HG03378 (cell line): ENCODE data around the gene MAP1LC3B.

Experiments used
- ATAC-seq: cut with Tn5 transposase; IDR thresholded peaks from one replicate; pipeline ENCODE4 v1.9.1; 2021; ENCODE audit warnings: mild to moderate bottlenecking, moderate library complexity; ENCODE audit not compliant: unreplicated experiment

Gene MAP1LC3B

DNA sequence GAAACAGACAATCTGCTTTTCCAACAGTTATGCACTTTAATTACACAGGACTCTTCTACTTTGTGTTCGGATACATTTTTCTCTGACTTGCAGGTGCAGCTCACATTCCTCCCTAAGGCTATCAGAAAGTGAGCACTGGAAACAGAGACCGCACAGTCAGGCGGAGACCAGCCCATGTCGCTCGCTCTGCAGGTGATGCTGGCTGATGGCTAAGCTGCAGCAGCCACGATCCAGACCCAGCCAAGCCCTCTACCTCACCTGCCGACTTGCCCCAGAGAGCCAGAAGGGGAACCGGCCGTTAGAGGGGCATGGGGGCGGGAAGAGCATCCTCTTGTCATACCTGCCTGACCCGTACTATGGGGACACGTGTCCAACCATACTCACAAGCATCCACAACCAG is 33.8 kb downstream of the MAP1LC3B start:
- no peak for ATAC-seq

DNA sequence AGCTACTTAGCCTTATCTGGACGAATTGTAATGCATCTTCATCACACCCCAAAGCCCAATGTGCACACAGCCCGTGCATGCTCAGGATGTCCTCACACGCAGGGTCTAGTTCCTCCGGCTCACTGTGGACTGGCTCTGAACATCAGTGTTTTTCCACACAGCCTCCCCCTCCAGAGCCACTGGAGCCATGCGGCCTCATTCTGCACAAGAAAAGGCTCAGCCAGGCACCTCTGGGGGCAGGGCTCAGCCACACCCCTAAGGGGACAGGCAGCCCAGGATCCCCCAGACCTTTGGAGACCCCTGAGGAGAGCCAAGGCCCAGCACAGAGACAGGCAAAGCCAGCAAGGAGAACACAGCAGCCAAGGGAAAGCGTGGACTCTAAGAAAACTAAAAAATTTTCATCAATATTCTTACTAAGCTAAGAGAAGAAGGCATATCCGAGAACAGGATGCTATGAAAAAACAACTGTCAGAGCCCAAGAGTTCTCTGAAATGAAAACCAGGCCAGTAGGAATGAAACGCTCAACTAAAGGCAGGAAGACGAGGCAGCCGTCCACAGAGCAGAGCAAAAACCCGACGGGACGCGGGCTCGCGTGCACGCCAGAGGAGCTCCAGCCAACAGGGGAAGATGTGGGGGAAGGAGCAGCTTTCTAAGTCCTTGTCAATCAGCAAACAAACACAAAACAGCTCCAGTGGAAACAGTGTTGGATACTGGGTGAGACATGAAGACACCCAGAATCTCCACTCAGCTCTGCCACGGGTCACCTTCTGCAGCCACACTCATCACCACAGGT is 34.5 kb downstream of the MAP1LC3B start:
- ATAC-seq, result no peak

DNA sequence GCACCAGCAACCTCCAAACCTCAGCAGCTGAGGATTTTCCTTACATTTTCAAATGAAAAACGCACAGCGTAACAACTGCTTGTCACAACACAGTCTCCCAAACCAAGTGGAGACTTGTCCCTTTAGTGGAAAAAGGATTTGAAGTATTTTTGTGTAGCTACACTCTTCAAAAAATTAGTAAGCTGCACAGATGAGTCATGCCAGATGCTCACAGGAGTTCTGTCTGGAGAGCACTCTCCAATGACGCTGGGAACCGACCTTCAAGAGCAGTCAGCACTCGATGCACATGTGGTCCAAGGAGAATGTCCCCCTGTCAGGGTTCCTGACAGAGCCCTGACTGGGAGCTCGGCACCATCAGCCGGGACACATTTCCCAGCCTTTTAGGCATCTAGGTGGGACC is 39.8 kb downstream of the MAP1LC3B start:
- ATAC-seq, result no peak

DNA sequence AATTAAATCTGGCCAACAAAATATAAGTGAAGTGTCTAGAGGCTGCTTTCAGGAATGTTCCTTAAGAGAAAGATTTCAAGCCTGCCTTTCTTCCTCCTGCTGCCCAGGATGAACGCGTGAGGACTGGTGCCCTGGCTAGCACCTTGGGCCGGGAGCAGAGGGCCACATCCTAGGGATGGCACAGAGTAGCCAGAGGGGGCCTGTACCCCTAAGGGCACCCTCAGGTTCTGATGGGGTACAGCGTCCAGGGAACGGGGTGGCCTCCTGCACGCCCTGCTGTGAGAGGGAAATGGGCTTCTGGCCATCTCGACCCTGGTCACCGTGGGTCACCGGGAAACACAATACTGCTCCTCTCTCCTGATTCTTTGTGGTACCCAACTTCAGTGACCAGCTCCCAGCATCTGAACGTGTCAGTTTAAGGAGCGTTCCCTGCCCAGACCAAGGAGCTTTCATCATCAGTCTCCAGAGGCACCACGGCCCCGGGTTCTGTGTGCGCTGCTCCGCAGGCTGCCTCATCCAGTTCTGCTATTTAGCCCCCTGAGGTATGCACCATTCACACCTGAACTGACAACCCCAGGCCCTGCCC is 40.3 kb downstream of the MAP1LC3B start:
- no peak for ATAC-seq

DNA sequence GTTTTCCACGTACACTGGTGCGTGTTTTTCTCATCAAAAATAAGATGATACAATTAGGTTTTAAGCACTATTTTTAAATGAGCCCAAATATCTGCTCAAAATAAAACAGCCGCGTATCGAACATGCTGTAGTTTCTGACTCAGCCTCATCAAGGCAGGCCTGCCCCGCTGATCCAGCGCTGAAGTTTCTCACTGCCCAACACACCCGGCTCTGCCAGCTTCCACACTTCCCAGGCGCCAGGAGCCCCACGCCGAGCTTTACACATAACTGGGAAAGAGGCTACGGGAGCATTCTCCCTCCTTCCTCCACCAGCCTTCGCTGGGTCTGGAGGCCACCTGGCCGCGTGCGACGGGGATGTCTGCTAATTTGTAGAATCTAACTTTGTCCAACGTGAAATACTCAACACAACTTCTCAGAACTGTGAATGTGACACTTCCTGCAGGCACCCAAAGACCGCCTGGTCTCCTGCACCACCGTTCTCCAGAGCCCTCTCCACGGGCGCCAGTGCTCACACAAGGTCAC is 42.1 kb downstream of the MAP1LC3B start:
- no peak for ATAC-seq

DNA sequence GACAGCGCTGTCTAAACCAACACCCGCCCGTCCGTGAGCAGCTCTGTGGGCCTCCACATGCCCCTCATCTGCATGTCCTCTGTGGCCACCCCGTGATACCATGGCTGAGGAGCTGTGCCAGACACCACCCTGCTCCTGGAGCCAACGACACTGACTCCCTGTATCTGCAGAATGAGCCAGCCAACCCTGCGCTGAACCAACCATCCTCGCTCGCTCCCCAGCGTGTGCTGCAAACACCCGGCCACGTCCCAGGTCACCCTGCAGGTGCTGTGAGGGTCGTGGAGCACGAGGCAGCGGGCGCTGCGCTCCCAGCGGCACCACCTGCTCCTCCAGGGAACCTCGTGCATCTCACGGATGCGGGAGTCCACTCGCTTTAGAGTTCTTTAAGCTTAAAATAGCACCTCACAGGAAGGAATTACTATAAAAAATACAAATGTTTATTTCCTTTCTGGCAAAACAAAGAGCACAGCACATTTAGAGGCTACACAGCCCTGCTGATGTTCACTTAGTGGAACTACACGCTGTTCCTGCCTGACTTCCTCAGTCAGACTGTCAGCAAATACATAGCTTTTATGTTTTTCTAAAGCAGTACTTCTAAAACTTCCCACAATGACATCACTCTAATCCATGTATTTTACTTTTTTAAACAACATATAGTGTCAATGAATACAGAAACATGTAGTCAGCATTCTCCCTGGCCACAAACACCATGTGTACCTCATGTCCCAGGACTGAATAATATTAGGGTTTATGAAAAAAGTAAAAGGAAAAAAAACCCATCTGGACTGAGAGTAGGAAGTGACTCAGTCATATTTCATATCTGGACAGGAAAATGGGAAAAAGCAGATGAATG is 43.5 kb downstream of the MAP1LC3B start:
- no peak for ATAC-seq

DNA sequence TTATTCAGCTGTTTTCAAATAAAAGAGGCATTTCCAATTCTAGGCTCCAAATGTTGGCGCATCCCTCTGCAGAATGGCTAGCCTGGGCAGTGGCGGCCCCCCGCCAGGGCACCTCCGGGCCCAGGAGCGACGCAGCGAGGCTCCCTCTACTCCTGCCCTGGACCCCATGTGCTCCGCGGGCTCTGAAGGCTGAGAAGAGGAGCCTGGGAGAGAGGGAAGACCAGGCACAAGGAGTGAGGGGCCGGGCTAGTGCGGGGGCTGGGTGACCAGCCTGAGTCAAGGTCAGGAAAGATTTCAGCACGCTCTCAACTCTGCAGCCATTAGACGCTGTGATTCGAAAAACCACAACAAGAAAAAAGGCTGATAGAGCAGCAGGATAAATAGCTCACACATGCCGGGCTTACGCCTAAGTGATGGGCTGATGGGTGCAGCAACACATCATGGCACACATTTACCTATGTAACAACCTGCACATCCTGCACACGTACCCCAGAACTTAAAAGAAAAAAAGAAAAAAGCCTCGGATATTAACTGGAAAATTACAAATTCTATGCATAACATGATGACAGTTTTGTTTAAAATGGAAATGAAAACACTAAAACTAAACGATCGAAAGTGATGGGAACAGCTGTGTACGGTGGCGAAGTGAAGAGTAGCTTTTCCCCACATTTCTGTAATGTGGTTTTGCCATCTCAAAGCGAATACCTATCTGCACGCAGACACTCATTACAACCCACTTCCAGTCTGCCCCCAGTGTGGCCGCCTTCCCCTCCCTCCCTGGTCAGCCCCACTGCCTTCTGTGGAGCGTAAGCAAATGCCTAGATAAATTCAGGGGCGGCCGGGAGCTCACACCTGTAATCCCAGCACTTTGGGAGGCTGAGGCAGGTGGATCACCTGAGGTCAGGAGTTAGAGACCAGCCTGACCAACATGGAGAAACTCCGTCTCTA is 44.4 kb downstream of the MAP1LC3B start:
- no peak for ATAC-seq

DNA sequence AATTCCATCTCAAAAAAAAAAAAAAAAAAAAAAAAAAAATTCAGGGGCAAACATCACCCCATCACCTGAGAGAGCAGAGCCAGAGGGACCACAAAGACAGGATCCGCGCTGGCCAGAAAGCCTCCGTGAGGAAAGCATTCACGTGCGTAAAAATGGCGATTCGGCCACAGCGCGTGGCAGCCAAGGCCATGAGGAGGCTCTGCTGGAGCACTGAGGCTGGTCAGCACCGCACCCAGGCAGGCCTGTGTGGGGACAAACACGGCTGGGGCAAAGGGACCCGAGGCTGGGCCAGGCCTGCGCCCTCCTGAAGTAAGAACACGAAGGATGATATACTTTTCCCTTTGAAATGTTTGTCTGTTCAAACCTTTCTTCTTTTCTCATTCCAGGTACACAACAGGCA is 45.2 kb downstream of the MAP1LC3B start:
- no peak for ATAC-seq

DNA sequence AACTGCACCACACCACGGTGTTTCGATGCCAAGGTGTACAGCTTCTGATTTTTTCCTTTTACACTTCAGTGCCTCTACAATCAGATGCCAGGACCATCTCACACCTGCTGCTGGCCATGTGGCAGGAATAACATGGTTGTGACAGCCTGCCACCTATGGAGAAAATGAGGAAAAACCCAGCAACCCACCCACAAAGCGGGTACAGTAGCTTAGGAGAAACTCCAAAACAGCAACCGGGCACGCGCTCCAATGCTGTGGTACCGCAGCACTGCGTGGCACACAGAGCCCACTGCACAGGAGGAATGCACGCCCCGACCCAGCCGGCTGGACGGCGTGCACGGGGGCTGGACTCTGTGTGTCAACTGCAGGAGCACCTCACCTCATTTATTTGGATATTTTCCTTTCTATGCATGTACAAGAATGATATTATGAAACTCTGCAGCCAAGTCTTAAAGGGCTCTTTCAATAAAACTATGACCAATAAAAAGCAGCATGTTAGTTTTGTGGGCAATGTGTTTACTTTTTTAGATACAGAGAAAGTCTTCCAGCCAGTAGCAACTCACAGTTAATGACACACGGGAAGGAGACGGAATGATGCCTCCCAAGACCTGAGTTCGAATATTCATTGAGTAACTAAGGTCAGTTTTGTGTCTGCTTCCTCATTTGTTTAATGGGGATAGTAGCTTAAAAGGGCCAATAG is 45.9 kb downstream of the MAP1LC3B start:
- ATAC-seq, result no peak

DNA sequence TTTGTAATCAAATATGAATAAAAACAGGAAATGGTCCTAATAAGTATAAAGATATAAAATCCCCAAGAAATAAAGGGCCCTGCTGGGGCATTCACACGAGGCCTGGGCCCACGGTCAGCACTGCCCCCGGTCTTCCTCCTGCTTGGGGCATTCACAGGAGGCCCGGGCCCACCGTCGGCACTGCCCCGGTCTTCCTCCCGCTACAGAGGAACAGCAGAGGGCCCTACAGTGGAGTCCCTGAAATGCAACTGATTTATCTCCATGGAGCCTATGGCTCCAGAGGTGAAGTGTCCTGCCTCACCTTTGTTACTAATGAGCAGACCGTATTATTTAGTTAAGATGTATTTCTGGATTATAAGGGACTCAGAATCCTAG is 46.5 kb downstream of the MAP1LC3B start:
- no peak for ATAC-seq

DNA sequence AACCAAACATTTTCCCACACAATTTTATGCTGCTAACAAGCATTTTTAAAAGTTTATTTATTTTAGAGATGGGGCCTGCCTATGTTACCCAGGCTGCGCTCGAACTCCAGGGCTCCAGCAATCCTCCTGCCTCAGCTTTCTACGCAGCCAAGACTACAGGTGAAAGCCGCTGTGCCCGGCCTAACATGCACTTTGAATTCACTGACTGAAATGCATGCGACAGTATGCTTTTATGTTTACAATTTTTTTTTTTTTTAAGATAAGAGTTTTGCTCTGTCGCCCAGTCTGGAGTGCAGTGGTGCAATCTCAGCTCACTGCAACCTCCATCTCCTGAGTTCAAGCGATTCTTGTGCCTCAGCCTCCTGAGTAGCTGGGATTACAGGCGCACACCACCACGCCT is 47.8 kb downstream of the MAP1LC3B start:
- ATAC-seq, result no peak

DNA sequence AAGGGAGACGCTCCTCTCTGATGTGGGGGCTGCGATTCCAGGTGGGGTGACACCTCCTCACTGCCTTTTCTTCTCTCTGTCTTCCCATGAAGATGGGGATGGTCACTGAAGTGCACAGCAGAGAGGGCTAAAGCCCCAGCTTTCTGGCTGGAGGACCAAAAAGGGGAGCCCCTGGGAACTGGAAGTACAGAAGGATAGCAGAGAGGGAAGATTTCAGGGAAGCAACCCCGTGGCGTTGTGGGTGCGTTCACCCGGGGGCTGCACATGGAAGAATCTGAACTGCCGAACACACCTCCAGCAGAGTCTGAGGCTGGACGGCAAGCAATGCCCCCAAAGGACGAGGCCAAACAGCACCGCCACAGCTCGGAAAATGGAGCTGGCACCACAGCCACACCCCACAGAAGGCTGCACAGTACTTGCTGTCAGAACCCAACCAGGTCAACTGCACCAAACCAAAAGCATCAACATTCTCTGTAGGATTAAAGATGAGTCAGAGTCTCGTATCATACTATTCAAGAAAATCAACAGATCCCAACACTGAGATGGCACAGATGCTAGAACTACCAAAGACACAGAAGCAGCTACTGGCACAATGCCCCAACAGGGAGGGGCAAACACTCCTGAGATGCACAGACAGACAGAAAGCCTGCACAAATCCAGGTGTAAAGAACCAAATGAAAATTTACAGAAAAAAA is 49.9 kb downstream of the MAP1LC3B start:
- no peak for ATAC-seq

DNA sequence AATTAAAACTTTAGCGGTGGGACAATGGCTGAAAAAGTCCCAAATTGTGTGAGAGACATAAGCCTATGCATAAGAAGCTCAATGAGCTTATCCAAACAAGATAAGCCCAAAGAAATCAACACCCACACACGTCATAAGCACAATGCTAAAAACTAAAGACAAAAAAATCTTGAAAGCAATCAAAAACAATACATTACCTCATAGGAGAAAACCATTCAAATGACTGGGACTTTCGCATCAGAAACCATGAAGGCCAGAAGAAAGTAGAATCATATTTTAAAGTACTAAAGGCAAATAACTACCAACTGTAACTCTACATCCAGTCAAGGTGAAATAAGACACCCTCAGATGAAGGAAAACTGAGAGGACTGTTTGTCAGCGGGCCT is 50.4 kb downstream of the MAP1LC3B start:
- ATAC-seq, result no peak

DNA sequence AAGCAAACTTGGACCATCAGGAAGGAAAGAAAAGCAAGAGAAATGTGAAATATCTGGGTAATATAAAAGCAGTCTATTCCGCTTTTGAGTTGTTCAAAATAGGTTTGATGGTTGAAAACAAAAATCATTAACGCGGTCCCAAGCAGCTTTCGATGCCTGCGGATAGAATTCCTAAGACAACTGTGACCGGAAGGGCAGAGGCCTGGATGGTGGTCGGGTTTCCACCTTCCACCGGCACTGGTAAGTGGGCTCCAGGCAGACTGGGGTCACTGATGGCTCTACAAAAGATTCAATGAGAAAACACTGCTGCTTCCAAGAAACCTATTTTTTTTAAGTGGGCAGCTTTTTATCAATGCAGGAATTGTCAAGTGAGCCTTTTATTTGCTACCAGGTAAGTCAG is 50.9 kb downstream of the MAP1LC3B start:
- ATAC-seq, result no peak

DNA sequence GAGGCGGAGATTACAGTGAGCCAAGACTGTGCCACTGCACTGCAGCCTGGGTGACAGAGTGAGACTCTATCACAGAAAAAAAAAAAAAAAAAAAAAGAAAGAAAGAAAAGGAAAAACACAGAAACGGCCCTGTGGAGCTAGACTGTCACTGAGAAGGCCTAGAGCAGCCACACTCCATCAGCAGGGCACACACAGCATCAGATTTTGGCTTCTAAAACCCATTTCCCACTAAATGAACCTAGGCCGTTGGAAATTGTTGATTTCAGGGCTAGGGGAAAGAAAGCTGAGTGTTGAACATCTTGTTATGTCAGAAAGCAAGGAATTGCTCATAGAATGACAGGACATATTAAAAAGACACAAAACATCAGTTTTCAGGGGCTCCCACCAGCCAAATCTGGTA is 51.8 kb downstream of the MAP1LC3B start:
- ATAC-seq, result no peak

DNA sequence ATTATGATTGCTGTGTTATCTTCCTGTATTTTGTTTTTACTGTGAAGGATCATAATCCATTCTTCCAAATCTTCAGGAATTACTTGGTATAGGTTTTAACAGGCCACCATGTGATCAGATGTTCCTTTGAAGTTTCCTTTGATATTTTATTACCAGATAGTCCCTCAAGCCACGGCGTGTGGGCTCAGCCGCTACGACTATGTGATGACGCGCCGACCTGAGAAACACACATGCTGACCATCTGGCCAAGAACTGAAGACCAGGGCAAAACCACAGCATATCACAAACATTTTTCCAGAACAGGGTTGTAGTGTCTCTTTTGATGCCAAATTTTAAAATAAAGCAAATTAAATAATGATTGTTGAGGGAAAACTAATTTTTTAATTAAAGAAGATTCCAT is 53.4 kb downstream of the MAP1LC3B start:
- ATAC-seq, result no peak

DNA sequence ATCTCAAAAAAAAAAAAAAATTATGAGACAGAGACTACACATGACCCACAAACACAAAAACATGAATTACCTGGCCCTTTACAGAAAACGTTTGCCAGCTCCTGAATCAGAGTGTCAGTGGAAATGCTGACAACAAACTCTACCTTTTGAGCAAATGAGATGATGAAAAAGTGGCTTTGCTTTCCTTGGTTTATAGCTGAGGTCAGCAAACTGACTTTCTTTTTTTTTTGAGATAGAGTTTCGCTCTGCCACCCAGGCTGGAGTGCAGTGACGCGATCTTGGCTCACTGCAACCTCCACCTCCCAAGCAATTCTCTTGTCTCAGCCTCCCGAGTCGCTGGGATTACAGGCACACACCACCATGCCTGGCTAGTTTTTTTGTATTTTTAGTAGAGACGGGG is 54.3 kb downstream of the MAP1LC3B start:
- ATAC-seq, result no peak

DNA sequence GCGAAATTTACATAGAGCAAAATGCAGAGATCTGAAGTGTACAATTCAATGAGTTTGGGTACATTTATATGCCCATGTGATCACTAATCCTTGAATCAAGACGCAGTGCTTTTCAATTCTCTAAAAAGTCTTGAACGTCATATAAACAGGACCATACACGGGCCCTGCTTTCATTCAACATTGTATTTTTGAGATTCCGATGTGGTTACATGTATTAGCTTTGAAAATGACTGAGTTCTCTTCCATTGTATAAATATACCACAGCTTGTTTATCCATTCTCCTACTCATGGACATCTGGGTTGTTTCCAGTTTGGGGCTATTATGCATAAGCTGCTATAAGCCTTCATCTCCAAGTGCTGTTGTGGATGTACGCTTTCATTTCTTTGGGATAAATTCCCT is 55.2 kb downstream of the MAP1LC3B start:
- ATAC-seq, result no peak

DNA sequence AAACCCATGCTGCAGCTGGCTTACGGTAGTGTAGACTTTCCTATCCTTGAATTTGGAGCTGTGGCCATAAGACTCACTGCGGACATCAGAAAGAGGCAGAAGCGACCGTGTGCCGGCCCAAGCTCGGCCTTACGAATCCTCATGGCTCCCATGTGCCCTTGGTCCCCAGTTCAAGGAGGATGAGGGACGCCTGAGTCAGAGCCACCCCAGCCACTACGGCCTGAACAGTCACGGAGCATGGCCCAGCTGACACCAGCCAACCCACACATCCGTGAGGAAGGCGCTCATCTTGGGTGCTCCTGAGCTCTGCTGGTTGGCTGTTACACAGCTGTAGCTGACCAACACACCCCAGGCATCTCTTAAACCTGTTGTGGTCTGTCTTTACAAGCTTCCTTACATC is 56.7 kb downstream of the MAP1LC3B start:
- ATAC-seq, result no peak
